HFF-Myc (cell line): ENCODE measurements around the gene KAZN.
A peak's percentile ranks its signal among the peaks of the same experiment; 100 is the strongest.

ENCODE experiments used
- DNase-seq: peaks from one replicate; pipeline ENCODE4 v3.0.0-alpha.2; 2011; ENCODE audit warnings: low read depth; ENCODE audit errors: extremely low read depth
- H3K4me3 ChIP-seq: replicated peaks from 2 replicates; pipeline ENCODE4 v1.5.1; 2011; ENCODE audit warnings: low read depth, mild to moderate bottlenecking, control low read depth, low read length
- CTCF ChIP-seq: IDR thresholded peaks from 2 replicates; pipeline ENCODE4 v1.5.1; 2012; ENCODE audit warnings: mild to moderate bottlenecking, low read depth, low read length, control low read depth; ENCODE audit errors: missing control alignments

Gene KAZN

DNA sequence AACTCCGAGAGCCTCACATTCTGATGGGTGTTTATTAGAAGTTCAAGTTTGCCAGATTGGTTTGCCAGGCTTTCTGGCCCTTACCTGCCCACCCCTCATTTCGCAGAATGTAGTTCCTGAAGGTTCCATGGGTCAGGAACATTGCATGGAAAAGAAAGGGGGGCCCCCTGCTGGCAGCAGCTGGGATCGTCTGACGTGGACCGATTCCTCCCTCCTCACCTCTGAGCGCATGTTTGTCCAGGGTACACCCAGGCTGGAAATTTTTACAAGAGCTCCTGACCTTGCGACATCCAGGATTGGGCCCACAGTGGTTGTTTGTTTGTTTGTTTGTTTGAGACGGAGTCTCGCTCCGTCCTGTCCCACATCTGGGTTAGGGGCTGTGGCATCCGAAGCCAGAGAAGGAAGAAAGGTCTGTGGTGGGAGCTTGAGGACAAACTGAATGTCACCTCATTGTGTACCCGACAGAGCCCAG, 429.1 kb downstream of the KAZN start:
- peak; percentile 93 for TF ChIP-seq CTCF
- no peak overlapping the region for H3K4me3 ChIP-seq
- peak; percentile 26 for DNase-seq

GRCh38 chr1:15028102-15028501, 429.6 kb downstream of the KAZN start:
- peak; percentile 32 for DNase-seq
- no peak for TF ChIP-seq CTCF
- no peak overlapping the region for H3K4me3 ChIP-seq

- no peak for TF ChIP-seq CTCF
- H3K4me3 ChIP-seq = no peak overlapping the region
- no peak for DNase-seq
These were observed 430.1 kb downstream of the KAZN start for GRCh38 chr1:15028616-15029015.

GRCh38 chr1:15029036-15029435, 430.6 kb downstream of the KAZN start:
- H3K4me3 ChIP-seq = no peak overlapping the region
- no peak for TF ChIP-seq CTCF
- no peak for DNase-seq

DNA sequence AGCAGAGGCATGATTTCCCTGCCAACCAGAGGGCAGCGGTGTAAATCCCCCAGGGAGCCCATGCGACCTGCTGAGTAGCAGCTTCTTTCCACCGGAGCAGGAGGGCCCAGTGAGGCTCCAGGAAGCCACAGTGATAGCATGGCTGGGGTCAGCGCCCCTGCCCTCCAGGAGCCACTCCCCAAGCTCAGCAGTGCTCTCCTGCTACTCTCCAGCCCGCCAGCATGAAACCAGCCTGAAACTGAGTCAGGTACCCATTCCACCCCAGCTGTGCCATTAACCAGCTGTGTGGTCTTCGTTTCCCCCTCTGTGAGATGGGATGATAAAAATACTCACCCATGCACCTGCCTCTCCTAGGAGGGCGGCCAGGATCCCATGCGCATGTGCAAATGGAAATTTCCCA, 431.3 kb downstream of the KAZN start:
- no peak for TF ChIP-seq CTCF
- no peak overlapping the region for H3K4me3 ChIP-seq
- no peak for DNase-seq

DNA sequence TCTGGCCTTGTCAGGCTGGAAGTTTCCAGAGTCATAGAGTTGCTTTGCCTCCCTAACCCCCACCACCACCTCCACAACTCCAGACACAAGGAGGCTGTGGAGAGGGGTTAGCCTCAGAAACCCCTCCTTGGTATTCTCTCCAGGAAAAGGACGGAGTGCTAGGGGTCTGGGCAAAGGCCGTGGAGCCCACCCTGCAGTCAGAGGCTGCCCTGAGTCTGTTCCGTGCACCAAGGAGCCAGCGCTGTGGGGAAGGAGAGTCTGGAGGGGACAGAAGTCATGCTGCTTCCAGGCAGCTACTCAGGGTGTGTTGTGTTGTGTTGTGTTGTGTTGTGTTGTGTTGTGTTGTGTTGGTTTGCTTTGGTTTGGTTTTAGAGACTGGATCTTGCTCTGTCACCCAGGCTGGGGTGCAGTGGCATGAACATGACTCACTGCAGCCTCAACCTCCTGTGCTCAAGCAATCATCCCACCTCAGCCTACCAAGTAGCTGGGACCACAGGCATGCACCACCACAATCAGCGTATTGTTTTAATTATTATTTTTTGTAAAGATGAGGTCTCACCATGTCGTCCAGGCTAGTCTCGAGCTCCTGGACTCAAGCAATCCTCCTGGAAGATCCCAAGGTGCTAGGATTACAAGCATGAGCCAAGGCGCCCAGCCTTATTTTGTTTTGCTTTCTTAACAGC, 432.9 kb downstream of the KAZN start:
- no peak for TF ChIP-seq CTCF
- DNase-seq = no peak
- H3K4me3 ChIP-seq = no peak overlapping the region

- no peak overlapping the region for H3K4me3 ChIP-seq
- peak; percentile 24 for DNase-seq
- peak; percentile 48 for TF ChIP-seq CTCF
These were observed 434.8 kb downstream of the KAZN start for GRCh38 chr1:15033264-15033663.
